IMR-90 (cell line): ENCODE measurements around the gene RPS6KA2. TPM values are rescaled to one million over a fixed set of nuclear protein-coding genes. Genes with fewer than 3 reads are reported as not detected.

Experiments
- ATAC-seq: fragments of 200-7000 bp; cut with Tn5 transposase; 2 replicates; pipeline ENCODE4 v1.9.1; 2020; ENCODE audit warnings: low read depth, mild to moderate bottlenecking, moderate library complexity
- BruUV-seq: library from RNA; stranded (reverse); fragments of 400-500 nt; replicated peaks from 2 replicates; lab custom pipeline; 2021; lab: Mats Ljungman, UMichigan
- CTCF ChIA-PET: fragments of 300-600 bp; formaldehyde crosslinking; extraction: SDS; loops from one replicate; lab custom pipeline; 2021; ENCODE audit warnings: antibody characterized with exemption; lab: Yijun Ruan, JAX
- POLR2A ChIA-PET: fragments of 300-600 bp; sonication (Branson Sonifier 250); formaldehyde crosslinking; loops from one replicate; lab custom pipeline; 2022; ENCODE audit warnings: antibody characterized with exemption; ENCODE audit not compliant: unreplicated experiment; lab: Charles Lee
- DNase-seq: peaks from one replicate; pipeline ENCODE4 v3.0.0; 2013
- H2AFZ ChIP-seq: replicated peaks from 2 replicates; pipeline ENCODE3; 2013; ENCODE audit warnings: low read length, mild to moderate bottlenecking; ENCODE audit not compliant: poor library complexity
- H2AK5ac ChIP-seq: 2 replicates; pipeline ENCODE4 v1.6.1; 2013; ENCODE audit warnings: low read depth, low read length, inconsistent platforms
- H2AK9ac ChIP-seq: replicated peaks from 2 replicates; pipeline ENCODE3; 2013; ENCODE audit warnings: mild to moderate bottlenecking, low read depth, low read length, moderate library complexity; ENCODE audit not compliant: poor library complexity
- H2BK120ac ChIP-seq: 2 replicates; pipeline ENCODE4 v1.6.1; 2013; ENCODE audit warnings: low read depth, low read length, inconsistent platforms
- H2BK15ac ChIP-seq: 3 replicates; pipeline ENCODE4 v1.6.1; 2013; ENCODE audit warnings: low read depth, low read length, inconsistent platforms
- H2BK20ac ChIP-seq: 2 replicates; pipeline ENCODE4 v1.6.1; 2013; ENCODE audit warnings: low read depth, mild to moderate bottlenecking, inconsistent platforms, low read length, moderate library complexity
- H2BK5ac ChIP-seq: 2 replicates; pipeline ENCODE4 v1.6.1; 2013; ENCODE audit warnings: mild to moderate bottlenecking, low read depth, low read length, inconsistent platforms; ENCODE audit not compliant: poor library complexity, severe bottlenecking
- H3K14ac ChIP-seq: replicated peaks from 2 replicates; pipeline ENCODE4 v1.6.1; 2013; ENCODE audit warnings: low read depth, low read length, inconsistent platforms
- H3K18ac ChIP-seq: 2 replicates; pipeline ENCODE4 v1.6.1; 2013; ENCODE audit warnings: low read depth, low read length, control low read depth
- H3K23ac ChIP-seq: 2 replicates; pipeline ENCODE4 v1.6.1; 2013; ENCODE audit warnings: low read depth, low read length, inconsistent platforms
- H3K27ac ChIP-seq: 2 replicates; pipeline ENCODE4 v1.5.1; 2013; ENCODE audit warnings: mild to moderate bottlenecking, control low read depth, low read length; ENCODE audit not compliant: insufficient read depth
- H3K27me3 ChIP-seq: 2 replicates; pipeline ENCODE4 v1.6.1; 2013; ENCODE audit warnings: low read length; ENCODE audit not compliant: control insufficient read depth, insufficient read depth
- H3K36me3 ChIP-seq: 2 replicates; pipeline ENCODE4 v1.6.1; 2013; ENCODE audit warnings: low read length, mixed read lengths; ENCODE audit not compliant: control insufficient read depth, insufficient read depth
- H3K4ac ChIP-seq: 2 replicates; pipeline ENCODE4 v1.6.1; 2013; ENCODE audit warnings: low read depth, low read length, inconsistent platforms
- H3K4me1 ChIP-seq: 2 replicates; pipeline ENCODE4 v1.6.1; 2013; ENCODE audit warnings: low read length, mixed read lengths; ENCODE audit not compliant: control insufficient read depth, insufficient read depth
- H3K4me2 ChIP-seq: 2 replicates; pipeline ENCODE4 v1.6.1; 2013; ENCODE audit warnings: low read depth, mild to moderate bottlenecking, control low read depth, low read length, moderate library complexity
- H3K4me3 ChIP-seq: 2 replicates; pipeline ENCODE4 v1.5.1; 2013; ENCODE audit warnings: low read depth, mild to moderate bottlenecking, control low read depth, low read length, moderate library complexity; ENCODE audit not compliant: insufficient read depth
- H3K56ac ChIP-seq: 2 replicates; pipeline ENCODE4 v1.6.1; 2013; ENCODE audit warnings: low read length, inconsistent platforms; ENCODE audit not compliant: insufficient read depth; ENCODE audit errors: extremely low read depth
- H3K79me1 ChIP-seq, 2 experiments: 2 replicates each; pipeline ENCODE4 v1.6.1; 2013; ENCODE audit warnings: low read length in 2 of 2, inconsistent platforms in 1 of 2, low read depth in 1 of 2
- H3K9ac ChIP-seq: 2 replicates; pipeline ENCODE4 v1.6.1; 2013; ENCODE audit warnings: low read depth, low read length, control low read depth
- H3K9me1 ChIP-seq: 2 replicates; pipeline ENCODE4 v1.6.1; 2013; ENCODE audit warnings: low read length, inconsistent platforms; ENCODE audit not compliant: insufficient read depth
- H3K9me3 ChIP-seq: 2 replicates; pipeline ENCODE4 v1.6.1; 2013; ENCODE audit warnings: low read length; ENCODE audit not compliant: control insufficient read depth, insufficient read depth
- H4K20me1 ChIP-seq: 2 replicates; pipeline ENCODE4 v1.6.1; 2013; ENCODE audit warnings: low read length, inconsistent platforms; ENCODE audit not compliant: insufficient read depth
- H4K5ac ChIP-seq: 2 replicates; pipeline ENCODE4 v1.6.1; 2013; ENCODE audit warnings: mild to moderate bottlenecking, low read depth, low read length, control low read depth
- H4K8ac ChIP-seq, 2 experiments: 2 replicates each; pipeline ENCODE4 v1.6.1; 2013; ENCODE audit warnings: low read depth in 2 of 2, low read length in 2 of 2, control low read depth in 1 of 2, inconsistent platforms in 1 of 2
- H4K91ac ChIP-seq: 2 replicates; pipeline ENCODE4 v1.6.1; 2013; ENCODE audit warnings: low read depth, low read length, inconsistent platforms; ENCODE audit not compliant: insufficient read depth
- BHLHE40 ChIP-seq: fragments of 150-350 bp; IDR thresholded peaks from 2 replicates; pipeline ENCODE4 v1.6.1; 2016; ENCODE audit warnings: mild to moderate bottlenecking, low read depth, low read length
- CEBPB ChIP-seq: IDR thresholded peaks from 2 replicates; pipeline ENCODE4 v1.6.1; 2012; ENCODE audit warnings: low read depth, low read length, improper control_type of control experiment
- CHD1 ChIP-seq: IDR thresholded peaks from 2 replicates; pipeline ENCODE4 v1.6.1; 2012; ENCODE audit warnings: low read depth, low read length, improper control_type of control experiment
- ELK1 ChIP-seq: fragments of 150-350 bp; IDR thresholded peaks from 2 replicates; pipeline ENCODE4 v1.6.1; 2016; ENCODE audit warnings: low read depth, mild to moderate bottlenecking, low read length, moderate library complexity, borderline replicate concordance
- FOS ChIP-seq: fragments of 150-350 bp; IDR thresholded peaks from 2 replicates; pipeline ENCODE4 v1.6.1; 2016; ENCODE audit warnings: low read depth, low read length
- MAFK ChIP-seq: IDR thresholded peaks from 2 replicates; pipeline ENCODE4 v1.6.1; 2012; ENCODE audit warnings: low read depth, low read length, improper control_type of control experiment
- MAZ ChIP-seq: IDR thresholded peaks from 2 replicates; pipeline ENCODE4 v1.6.1; 2012; ENCODE audit warnings: low read depth, mild to moderate bottlenecking, low read length, improper control_type of control experiment, moderate library complexity, borderline replicate concordance
- MXI1 ChIP-seq: IDR thresholded peaks from 2 replicates; pipeline ENCODE4 v1.6.1; 2012; ENCODE audit warnings: low read depth, mild to moderate bottlenecking, low read length, moderate library complexity, borderline replicate concordance
- NFE2L2 ChIP-seq: fragments of 150-350 bp; IDR thresholded peaks from 2 replicates; pipeline ENCODE4 v1.6.1; 2016; ENCODE audit warnings: low read depth, mild to moderate bottlenecking, low read length
- RAD21 ChIP-seq: IDR thresholded peaks from 2 replicates; pipeline ENCODE4 v1.6.1; 2012; ENCODE audit warnings: low read length, improper control_type of control experiment
- SMC3 ChIP-seq: fragments of 150-350 bp; IDR thresholded peaks from 2 replicates; pipeline ENCODE4 v1.6.1; 2016; ENCODE audit warnings: low read depth, mild to moderate bottlenecking, antibody characterized with exemption, low read length, moderate library complexity
- USF2 ChIP-seq: fragments of 150-350 bp; IDR thresholded peaks from 2 replicates; pipeline ENCODE4 v1.6.1; 2017; ENCODE audit warnings: mild to moderate bottlenecking, antibody characterized with exemption, low read length, low read depth
- WGBS, 2 experiments: methylation state at CpG; one replicate each; pipeline versions ENCODE4 v1.1.5 to v1.1.7; 2013; ENCODE audit warnings: missing lambda C conversion rate in 2 of 2; ENCODE audit not compliant: insufficient read length in 1 of 2; ENCODE audit errors: extremely low coverage in 2 of 2; 5-methylcytosine and 5-hydroxymethylcytosine counted together
- dilution Hi-C: fragments of 300-500 bp; cut with HindIII; formaldehyde crosslinking; loops from one replicate; pipeline ENCODE4 v1.14.3; 2018; ENCODE audit warnings: low sequenced_read_pairs; ENCODE audit not compliant: unreplicated experiment
- in situ Hi-C: fragments of 300-500 bp; cut with MboI; formaldehyde crosslinking; loops from 3 replicates; pipeline ENCODE4 v1.14.3; 2019; ENCODE audit warnings: low sequenced_read_pairs, inconsistent platforms, mixed read lengths
- intact Hi-C: fragments of 100-400 bp; cut with micrococcal nuclease; formaldehyde crosslinking; loops from 2 replicates; pipeline ENCODE4 v1.10.0; 2022
- polyA plus RNA-seq, 3 experiments: library from polyadenylated mRNA; depleted of rRNA; stranded (reverse); fragments of >200 nt; gene quantifications; 2 replicates each; pipeline ENCODE4 v1.2.3, GENCODE V29; 2012; ENCODE audit warnings: low replicate concordance in 1 of 3
- total RNA-seq: library from RNA; depleted of rRNA; stranded (reverse); fragments of >200 nt; gene quantifications from 2 replicates; pipeline ENCODE4 v1.2.3, GENCODE V29; 2012

Gene RPS6KA2
- total and polyA plus RNA-seq, 2 of the 4 experiments (the other 2 are of a cell fraction) = 26.9 to 31.3 TPM

GRCh38 chr6:166619912-166620311 lies 7.1 kb downstream of the RPS6KA2 start (continued):
- TF ChIP-seq MAFK = no peak

- BruUV-seq = no TSS peak
- peak; percentile 3 for ATAC-seq
- TF ChIP-seq SMC3 (no peak; the same call in 1 of the 2 replicates), MAZ (no peak), MXI1 (no peak), ELK1 (no peak), CHD1 (no peak), NFE2L2 (peak; percentile 33; the same call in 1 of the 2 replicates), CEBPB (no peak), USF2 (no peak), RAD21 (no peak), FOS (0 out of 2 replicates have a peak, but pooled peaks have one; percentile 5), BHLHE40 (no peak; the same call in 1 of the 2 replicates)
- dilution Hi-C loops = no loop called here
- Histone ChIP-seq H2BK15ac (peak overlapping the region; percentile 84; the same call in 2 of the 3 replicates), H2BK5ac (peak overlapping the region; percentile 73), H3K9me3 (no peaks in the 10 kb centered on the region), H3K4me3 (no peak overlapping the region), H3K4me2 (no peak overlapping the region), H3K9ac (peak overlapping the region; percentile 9; the same call in 1 of the 2 replicates), H3K27ac (peak overlapping the region; percentile 93), H2AFZ (peak overlapping the region; percentile 38), H2AK5ac (peak overlapping the region; percentile 93), H2BK120ac (peak overlapping the region; percentile 79), H3K27me3 (no peaks in the 10 kb centered on the region), H4K91ac (peak overlapping the region; percentile 76), H3K4me1 (peaks cover 43% of the 10 kb centered on the region), H3K18ac (peak overlapping the region; percentile 80), H3K23ac (peak overlapping the region; percentile 61), H4K8ac (peak overlapping the region; percentile 22 to 52; a peak in 3 of 4 replicates), H3K56ac (peak overlapping the region; percentile 2; the same call in 1 of the 2 replicates), H3K4ac (peak overlapping the region; percentile 95), H3K79me1 (peaks cover 57 to 78% of the 10 kb centered on the region in 2 experiments), H4K5ac (peak overlapping the region; percentile 35), H2AK9ac (peak overlapping the region; percentile 47), H2BK20ac (peak overlapping the region; percentile 83), H3K9me1 (peaks cover 45% of the 10 kb centered on the region), H3K36me3 (peaks cover 15% of the 10 kb centered on the region), H4K20me1 (peaks cover 20% of the 10 kb centered on the region; the same call in 1 of the 2 replicates), H3K14ac (peak overlapping the region; percentile 80)
- WGBS, 2 experiments = 95% methylated on average over 19 of the region's 27 CpGs; no CpG with 5 or more reads in 1 of the 2 experiments
- in situ Hi-C loops = no loop called here
- CTCF ChIA-PET = interaction anchor here (1.8 kb wide), 1 partner anchor 24 kb away, joined by 4 read pairs; no protein-coding TSS in a partner anchor
- POLR2A ChIA-PET = no interaction called here
- DNase-seq = peak; percentile 87
- intact Hi-C loops = no loop called here
Measured at GRCh38 chr6:166618866-166619761, 7.9 kb downstream of the RPS6KA2 start.
